Measurements from ENCODE around the gene ZNF891. TPM values are rescaled to one million over a fixed set of nuclear protein-coding genes. Genes with fewer than 3 reads are reported as not detected.

Gene ZNF891
- total RNA-seq, 2 donors from 2014 or later: 3.7 to 3.9 TPM

GRCh38 chr12:133135747-133136146 is 5.7 kb upstream of the ZNF891 start:
- Mint-ChIP-seq H3K36me3 (ENCODE audit: low read depth) (peaks cover 81% of the 10 kb centered on the region), H3K4me1 (no peaks in the 10 kb centered on the region)

GRCh38 chr12:133130808-133131128 is 694 bp upstream of the ZNF891 start:
- Histone ChIP-seq H3K4me3 (ENCODE audit: low read length) (peak overlapping the region; percentile 94), H3K9ac (ENCODE audit: extremely low read depth, low read length, poor library complexity, severe bottlenecking) (peak overlapping the region; percentile 77), H3K4me1 (ENCODE audit: control insufficient read depth, insufficient read depth, low read length) (no peaks in the 10 kb centered on the region), H3K27me3 (ENCODE audit: control insufficient read depth, insufficient read depth, low read length, poor library complexity, severe bottlenecking) (no peaks in the 10 kb centered on the region), H3K9me3 (ENCODE audit: control insufficient read depth, low read length) (peaks cover 77% of the 10 kb centered on the region), H3K36me3 (ENCODE audit: control insufficient read depth, insufficient read depth, low read length) (peaks cover 50% of the 10 kb centered on the region), H3K27ac (ENCODE audit: low read depth, low read length) (peak overlapping the region; percentile 97)
- Mint-ChIP-seq H3K9me3 (peaks cover 57% of the 10 kb centered on the region), H3K4me1 (no peaks in the 10 kb centered on the region), H3K36me3 (ENCODE audit: low read depth) (peaks cover 63% of the 10 kb centered on the region), H3K4me3 (peak overlapping the region; percentile 97), H3K27me3 (ENCODE audit: insufficient read depth) (no peaks in the 10 kb centered on the region), H3K27ac (peak overlapping the region; percentile 100)
- 0 to 2% methylated on average over 2 to 14 of the region's 17 CpGs for WGBS, 2 experiments (ENCODE audit: insufficient coverage in 1 of 2, insufficient read length in 1 of 2)
- no peak for DNase-seq
- TF ChIP-seq CTCF (conservative IDR thresholded peaks at IDR 0.05): no peak

More at GRCh38 chr12:133135747-133136146, 5.7 kb upstream of the ZNF891 start:
- WGBS, 2 experiments (ENCODE audit: insufficient coverage in 1 of 2, insufficient read length in 1 of 2): 97 to 100% methylated on average over 2 of the region's 2 CpGs
- Mint-ChIP-seq H3K4me3 (no peak overlapping the region), H3K9me3 (peaks cover 60% of the 10 kb centered on the region), H3K27me3 (ENCODE audit: insufficient read depth) (no peaks in the 10 kb centered on the region), H3K27ac (no peak overlapping the region)
- no peak overlapping the region for H3K27ac ChIP-seq (ENCODE audit: low read depth, low read length)
- H3K4me1 ChIP-seq (ENCODE audit: control insufficient read depth, insufficient read depth, low read length): no peaks in the 10 kb centered on the region
- H3K27me3 ChIP-seq (ENCODE audit: control insufficient read depth, insufficient read depth, low read length, poor library complexity, severe bottlenecking): no peaks in the 10 kb centered on the region
- H3K9ac ChIP-seq (ENCODE audit: extremely low read depth, low read length, poor library complexity, severe bottlenecking): no peak overlapping the region
- H3K4me3 ChIP-seq (ENCODE audit: low read length): peak overlapping the region; percentile 16
- peaks cover 78% of the 10 kb centered on the region for H3K36me3 ChIP-seq (ENCODE audit: control insufficient read depth, insufficient read depth, low read length)
- no peak for DNase-seq
- TF ChIP-seq CTCF (conservative IDR thresholded peaks at IDR 0.05): no peak
- H3K9me3 ChIP-seq (ENCODE audit: control insufficient read depth, low read length): peaks cover 92% of the 10 kb centered on the region

- no peaks in the 10 kb centered on the region for H3K4me1 ChIP-seq (ENCODE audit: control insufficient read depth, insufficient read depth, low read length)
- H3K9me3 Mint-ChIP-seq: peaks cover 60% of the 10 kb centered on the region
- DNase-seq: peak; percentile 52
- H3K27ac ChIP-seq (ENCODE audit: low read depth, low read length): peak overlapping the region; percentile 97
- H3K36me3 Mint-ChIP-seq (ENCODE audit: low read depth): peaks cover 63% of the 10 kb centered on the region
- peaks cover 46% of the 10 kb centered on the region for H3K36me3 ChIP-seq (ENCODE audit: control insufficient read depth, insufficient read depth, low read length)
- no peak for TF ChIP-seq CTCF (conservative IDR thresholded peaks at IDR 0.05)
- no peaks in the 10 kb centered on the region for H3K27me3 Mint-ChIP-seq (ENCODE audit: insufficient read depth)
- WGBS, 2 experiments (ENCODE audit: insufficient coverage in 1 of 2, insufficient read length in 1 of 2): 30 to 56% methylated on average over 12 to 25 of the region's 26 CpGs
- peak overlapping the region; percentile 77 for H3K9ac ChIP-seq (ENCODE audit: extremely low read depth, low read length, poor library complexity, severe bottlenecking)
- peaks cover 77% of the 10 kb centered on the region for H3K9me3 ChIP-seq (ENCODE audit: control insufficient read depth, low read length)
- H3K4me1 Mint-ChIP-seq: no peaks in the 10 kb centered on the region
- peak overlapping the region; percentile 100 for H3K27ac Mint-ChIP-seq
- H3K4me3 Mint-ChIP-seq: peak overlapping the region; percentile 97
- H3K27me3 ChIP-seq (ENCODE audit: control insufficient read depth, insufficient read depth, low read length, poor library complexity, severe bottlenecking): no peaks in the 10 kb centered on the region
- H3K4me3 ChIP-seq (ENCODE audit: low read length): peak overlapping the region; percentile 94
Measured at GRCh38 chr12:133129368-133130037, 571 bp downstream of the ZNF891 start.
